Measurements from ENCODE around the gene FCGR1A.
"Not testable (repeated sequence)": the region's sequence is repeated elsewhere in the genome, so short reads cannot be mapped to it uniquely, and the experiment has no call there.

Gene FCGR1A

GRCh38 chr1:149812893-149813801, 30.7 kb downstream of the FCGR1A start:
- H3K4me3 ChIP-seq (ENCODE audit: low read depth, low read length): peak overlapping the region; percentile 48

GRCh38 chr1:149820387-149820786, 37.9 kb downstream of the FCGR1A start:
- not testable (repeated sequence) for H3K4me3 ChIP-seq (ENCODE audit: low read depth, low read length)

- not testable (repeated sequence) for H3K4me3 ChIP-seq (ENCODE audit: low read depth, low read length)
Measured at GRCh38 chr1:149826555-149826954, 44.1 kb downstream of the FCGR1A start.

- H3K4me3 ChIP-seq (ENCODE audit: low read depth, low read length): not testable (repeated sequence)
Measured at GRCh38 chr1:149831764-149832315, 49.3 kb downstream of the FCGR1A start.

- not testable (repeated sequence) for H3K4me3 ChIP-seq (ENCODE audit: low read depth, low read length)
Measured at GRCh38 chr1:149832316-149833126, 50.0 kb downstream of the FCGR1A start.

- H3K4me3 ChIP-seq (ENCODE audit: low read depth, low read length): not testable (repeated sequence)
Measured at GRCh38 chr1:149833144-149833543, 50.6 kb downstream of the FCGR1A start.

- H3K4me3 ChIP-seq (ENCODE audit: low read depth, low read length): not testable (repeated sequence)
Measured at GRCh38 chr1:149841149-149841548, 58.7 kb downstream of the FCGR1A start.

All from WI38 (cell line).